HG02943 (cell line): ENCODE results near the gene LY6G5B.

Experiments
- ATAC-seq: cut with Tn5 transposase; IDR thresholded peaks from one replicate; pipeline ENCODE4 v1.9.1; 2021; ENCODE audit warnings: mild to moderate bottlenecking, low read depth, moderate library complexity; ENCODE audit not compliant: unreplicated experiment

LY6G5B gene, protein sequence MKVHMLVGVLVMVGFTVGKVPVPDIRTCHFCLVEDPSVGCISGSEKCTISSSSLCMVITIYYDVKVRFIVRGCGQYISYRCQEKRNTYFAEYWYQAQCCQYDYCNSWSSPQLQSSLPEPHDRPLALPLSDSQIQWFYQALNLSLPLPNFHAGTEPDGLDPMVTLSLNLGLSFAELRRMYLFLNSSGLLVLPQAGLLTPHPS

DNA sequence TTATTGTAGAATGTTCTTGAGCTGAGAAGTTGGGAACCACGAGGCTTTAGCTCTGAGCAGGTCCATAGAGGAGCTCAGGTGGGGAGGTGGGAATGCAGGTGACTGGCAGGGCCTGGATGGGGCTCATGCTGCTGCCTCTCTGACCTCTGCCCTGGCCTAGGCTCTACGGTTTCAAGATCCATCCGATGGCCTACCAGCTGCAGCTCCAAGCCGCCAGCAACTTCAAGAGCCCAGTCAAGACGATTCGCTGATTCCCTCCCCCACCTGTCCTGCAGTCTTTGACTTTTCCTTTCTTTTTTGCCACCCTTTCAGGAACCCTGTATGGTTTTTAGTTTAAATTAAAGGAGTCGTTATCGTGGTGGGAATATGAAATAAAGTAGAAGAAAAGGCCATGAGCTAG is at the start of gene LY6G5B:
Gene LY6G5B, plus strand, starts transcription at position 301 of the 400 bp plus-strand sequence. CDS start 975 bp downstream, outside the sequence.
- ATAC-seq: no peak

DNA sequence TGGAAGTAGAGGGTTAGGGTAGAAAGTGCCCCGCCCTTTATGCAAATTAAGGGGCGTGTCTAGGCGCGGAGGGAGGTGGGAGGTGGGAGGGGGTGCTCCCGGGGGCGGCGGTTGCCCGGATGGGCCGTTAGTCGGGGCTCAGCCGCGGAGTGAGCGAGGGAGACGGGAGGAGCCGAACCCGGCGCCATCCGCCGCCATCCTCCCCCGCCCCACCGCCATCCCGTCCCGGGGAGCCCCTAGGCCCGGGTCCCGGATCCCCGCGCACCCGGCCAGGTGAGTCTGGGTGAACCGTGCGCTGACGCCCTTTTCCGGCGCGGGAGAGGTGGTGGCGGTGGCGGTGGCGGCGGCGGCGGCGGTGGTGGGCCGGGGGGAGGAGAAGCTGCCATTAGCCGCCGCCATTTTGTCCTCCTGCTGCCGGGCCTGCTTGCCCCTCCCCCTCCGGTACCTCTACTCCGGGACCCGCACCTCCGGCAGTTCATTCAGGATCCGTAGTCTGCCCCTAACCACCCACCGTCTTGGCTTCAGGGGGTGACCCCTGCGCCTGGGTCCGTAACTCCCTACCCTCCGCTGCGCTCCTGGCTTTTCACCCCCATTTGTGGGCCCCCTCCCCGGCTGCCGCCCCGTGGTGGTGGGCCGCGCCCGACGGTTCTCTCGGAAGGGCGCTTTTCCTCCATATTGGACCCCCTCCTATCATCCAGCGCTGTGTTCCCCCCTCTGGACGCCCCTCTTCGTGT is 49.0 kb upstream of the LY6G5B start, which contains the start of gene PRRC2A:
Gene PRRC2A, plus strand, starts transcription at position 130 of the 734 bp plus-strand sequence. CDS start 2,075 bp downstream, outside the sequence.
- ATAC-seq: peak; percentile 41

DNA sequence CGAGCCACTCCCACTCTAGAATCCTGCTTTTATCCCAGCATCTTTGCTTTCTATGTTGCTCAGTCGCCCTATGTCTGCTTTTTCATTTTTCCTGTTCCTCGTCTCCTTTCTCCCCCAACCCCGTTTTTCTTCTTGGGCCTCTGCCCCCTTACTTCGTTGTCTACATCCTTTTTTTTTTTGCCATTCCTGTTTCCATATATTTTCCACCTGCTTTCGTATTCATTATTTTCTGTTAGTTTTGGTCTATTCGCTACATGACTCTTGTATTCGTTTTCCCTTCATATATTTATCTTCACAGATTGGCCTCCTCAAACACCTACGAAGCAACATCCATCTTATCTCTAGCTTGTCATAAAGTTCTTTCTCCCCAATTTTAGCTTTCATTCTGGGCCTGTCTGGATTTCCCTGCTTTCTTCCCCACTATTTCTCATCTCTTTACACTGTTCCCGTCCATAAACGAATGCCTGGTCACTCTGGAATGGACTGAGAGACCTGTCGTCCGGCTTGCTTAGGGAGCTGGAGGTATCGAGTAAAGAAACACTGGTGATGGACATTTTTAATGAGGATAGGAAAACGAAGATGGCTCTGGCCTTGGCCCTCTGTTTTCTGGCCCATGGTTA is 48.3 kb upstream of the LY6G5B start:
- ATAC-seq: no peak

DNA sequence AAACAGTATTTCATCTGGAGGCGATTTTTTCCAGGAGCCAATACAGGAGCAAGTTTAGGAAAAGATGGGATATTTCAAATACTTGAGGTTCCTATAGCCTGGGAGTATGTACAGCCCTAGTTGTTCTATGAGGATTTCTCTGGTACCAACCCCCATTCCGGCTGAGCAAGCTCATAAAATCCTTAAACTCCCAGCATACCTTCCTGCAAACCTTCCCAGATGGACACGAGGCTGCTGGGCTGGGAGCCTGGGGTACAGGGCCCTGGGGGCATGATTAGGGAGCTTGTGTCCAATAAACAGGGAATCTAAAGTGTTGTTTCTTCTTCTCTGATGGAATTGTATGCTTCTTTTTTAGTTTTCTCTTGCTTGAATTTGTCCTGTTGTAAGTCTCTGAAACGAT is 47.8 kb upstream of the LY6G5B start:
- no peak for ATAC-seq

DNA sequence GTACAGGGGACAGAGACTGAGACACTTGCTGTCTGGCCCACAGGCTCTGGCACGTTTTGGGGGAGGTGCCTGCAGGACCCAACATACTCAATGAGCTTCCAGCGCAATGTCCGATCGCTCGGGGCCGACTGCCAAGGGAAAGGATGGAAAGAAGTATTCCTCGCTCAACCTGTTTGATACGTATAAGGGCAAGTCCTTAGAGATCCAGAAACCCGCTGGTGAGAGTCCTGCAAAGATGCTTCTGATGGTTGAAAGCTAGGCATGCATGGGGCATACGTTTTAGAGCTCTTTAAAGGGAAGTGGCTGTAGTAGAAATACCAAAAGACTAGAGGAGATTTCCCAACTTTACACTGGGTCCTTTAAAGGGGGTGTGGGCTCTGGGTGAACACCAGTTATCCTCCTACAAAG is 47.1 kb upstream of the LY6G5B start:
- ATAC-seq: no peak

DNA sequence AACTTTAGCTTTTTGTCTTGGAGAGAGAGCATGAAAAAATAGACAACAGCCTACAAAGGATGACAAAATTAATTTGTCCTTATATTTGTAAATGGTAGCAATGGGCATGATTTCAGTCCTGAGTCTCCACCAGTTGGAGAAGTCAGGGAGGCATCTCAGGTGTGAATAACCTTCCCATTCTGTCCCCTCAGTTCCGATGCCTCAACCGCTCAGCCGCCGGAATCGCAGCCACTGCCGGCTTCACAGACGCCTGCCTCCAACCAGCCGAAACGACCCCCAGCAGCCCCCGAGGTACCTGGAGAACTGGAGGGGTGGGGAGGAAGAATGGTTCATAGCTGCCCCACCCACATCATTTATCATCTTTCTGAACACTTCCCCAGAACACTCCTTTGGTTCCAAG is 45.7 kb upstream of the LY6G5B start:
- ATAC-seq: no peak

DNA sequence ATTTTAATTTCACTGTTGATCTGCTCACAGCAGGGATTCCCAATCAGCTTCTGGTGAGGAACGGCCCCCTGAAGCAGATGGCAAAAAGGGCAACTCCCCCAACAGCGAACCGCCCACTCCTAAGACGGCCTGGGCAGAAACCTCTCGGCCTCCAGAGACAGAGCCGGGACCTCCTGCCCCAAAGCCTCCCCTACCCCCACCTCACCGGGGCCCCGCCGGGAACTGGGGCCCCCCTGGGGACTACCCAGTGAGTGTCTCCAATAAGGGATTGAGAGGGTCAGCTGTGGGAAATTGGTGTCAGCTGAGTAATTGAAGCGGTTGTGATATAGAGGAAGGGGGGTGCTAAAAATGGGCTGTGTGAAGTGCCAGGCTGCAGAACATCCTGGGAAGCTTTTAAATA is 42.8 kb upstream of the LY6G5B start:
- no peak for ATAC-seq

DNA sequence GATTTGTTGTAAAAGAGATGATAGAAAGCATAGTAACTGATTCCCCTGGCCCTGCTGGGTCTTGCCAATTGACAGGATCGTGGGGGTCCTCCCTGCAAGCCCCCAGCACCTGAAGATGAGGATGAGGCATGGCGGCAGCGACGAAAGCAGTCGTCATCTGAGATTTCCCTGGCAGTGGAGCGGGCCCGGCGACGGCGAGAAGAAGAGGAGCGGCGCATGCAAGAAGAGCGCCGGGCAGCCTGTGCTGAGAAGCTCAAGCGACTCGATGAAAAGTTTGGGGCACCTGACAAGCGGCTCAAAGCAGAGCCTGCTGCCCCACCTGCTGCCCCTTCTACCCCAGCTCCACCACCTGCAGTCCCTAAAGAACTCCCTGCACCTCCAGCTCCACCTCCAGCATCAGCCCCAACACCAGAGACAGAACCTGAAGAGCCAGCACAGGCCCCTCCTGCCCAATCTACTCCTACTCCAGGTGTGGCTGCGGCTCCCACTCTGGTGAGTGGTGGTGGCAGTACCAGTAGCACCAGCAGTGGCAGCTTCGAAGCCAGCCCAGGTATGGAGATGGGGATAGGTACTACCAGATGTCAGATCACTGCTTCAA is 42.0 kb upstream of the LY6G5B start:
- no peak for ATAC-seq

DNA sequence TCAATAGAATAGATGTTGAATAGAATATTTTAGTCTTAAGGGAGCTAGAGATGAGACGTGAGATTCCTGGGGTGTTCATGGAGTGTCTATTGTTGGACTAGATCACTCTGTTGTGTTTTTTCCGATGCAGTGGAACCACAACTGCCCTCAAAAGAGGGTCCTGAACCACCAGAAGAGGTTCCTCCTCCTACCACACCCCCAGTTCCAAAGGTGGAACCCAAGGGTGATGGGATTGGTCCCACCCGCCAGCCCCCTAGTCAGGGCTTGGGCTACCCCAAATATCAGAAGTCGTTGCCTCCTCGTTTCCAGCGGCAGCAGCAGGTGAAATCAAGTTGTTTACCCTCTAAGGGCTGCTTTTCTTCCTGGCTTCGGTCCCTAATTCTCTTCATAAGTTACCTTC is 40.8 kb upstream of the LY6G5B start:
- ATAC-seq: no peak

DNA sequence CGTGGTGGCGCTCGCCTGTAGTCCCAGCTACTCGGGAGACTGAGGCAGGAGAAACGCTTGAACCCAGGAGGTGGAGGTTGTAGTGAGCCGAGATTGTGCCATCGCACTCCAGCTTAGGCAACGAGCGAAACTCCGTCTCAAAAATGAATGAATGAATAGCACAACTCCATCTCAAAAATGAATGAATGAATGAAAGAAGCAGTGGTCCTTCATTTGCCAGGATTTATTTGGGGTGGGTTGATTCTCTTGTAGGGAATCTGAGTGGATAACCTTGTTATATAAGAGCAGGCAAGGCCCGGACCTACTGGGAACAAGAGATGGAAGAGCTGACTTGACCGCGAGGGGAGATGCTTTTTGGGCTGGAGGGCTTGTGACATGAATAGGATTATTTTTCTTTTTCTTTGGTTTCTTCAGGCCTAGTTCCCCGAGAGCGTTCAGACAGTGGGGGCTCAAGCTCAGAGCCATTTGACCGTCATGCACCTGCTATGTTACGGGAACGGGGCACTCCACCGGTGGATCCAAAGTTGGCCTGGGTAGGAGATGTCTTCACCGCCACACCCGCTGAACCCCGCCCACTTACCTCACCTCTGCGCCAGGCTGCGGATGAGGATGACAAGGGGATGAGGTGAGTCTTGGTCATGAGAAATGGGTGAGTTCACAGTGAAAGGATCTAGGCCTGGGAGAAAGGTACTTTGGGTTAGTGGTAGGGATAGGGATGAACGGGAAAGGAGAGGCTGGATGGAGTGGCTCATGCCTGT is 39.4 kb upstream of the LY6G5B start:
- ATAC-seq: no peak

DNA sequence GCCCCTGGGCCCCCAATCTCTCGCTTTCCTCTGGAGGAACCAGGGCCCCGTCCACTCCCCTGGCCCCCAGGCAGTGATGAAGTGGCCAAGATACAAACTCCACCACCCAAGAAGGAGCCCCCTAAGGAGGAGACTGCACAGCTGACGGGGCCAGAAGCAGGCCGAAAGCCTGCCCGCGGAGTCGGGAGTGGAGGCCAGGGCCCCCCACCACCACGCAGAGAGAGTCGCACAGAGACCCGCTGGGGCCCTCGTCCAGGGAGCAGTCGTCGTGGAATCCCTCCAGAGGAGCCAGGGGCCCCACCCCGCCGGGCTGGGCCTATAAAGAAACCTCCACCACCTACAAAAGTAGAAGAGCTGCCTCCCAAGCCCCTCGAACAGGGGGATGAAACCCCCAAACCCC is 38.6 kb upstream of the LY6G5B start:
- ATAC-seq: no peak

DNA sequence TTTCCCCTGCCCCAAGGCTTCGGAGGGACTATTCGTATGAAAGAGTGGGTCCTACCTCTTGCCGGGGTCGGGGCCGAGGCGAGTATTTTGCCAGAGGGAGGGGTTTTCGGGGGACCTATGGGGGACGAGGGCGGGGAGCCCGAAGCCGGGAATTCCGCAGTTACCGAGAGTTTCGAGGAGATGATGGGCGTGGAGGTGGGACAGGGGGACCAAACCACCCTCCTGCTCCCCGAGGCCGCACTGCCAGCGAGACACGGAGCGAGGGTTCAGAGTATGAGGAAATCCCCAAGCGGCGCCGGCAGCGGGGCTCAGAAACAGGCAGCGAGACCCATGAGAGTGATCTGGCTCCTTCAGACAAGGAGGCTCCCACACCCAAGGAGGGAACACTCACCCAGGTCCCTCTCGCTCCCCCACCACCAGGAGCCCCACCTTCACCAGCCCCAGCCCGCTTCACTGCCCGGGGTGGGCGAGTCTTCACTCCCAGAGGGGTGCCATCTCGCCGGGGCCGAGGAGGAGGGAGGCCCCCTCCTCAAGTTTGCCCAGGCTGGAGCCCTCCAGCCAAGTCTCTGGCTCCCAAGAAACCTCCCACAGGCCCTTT is 38.0 kb upstream of the LY6G5B start:
- no peak for ATAC-seq

DNA sequence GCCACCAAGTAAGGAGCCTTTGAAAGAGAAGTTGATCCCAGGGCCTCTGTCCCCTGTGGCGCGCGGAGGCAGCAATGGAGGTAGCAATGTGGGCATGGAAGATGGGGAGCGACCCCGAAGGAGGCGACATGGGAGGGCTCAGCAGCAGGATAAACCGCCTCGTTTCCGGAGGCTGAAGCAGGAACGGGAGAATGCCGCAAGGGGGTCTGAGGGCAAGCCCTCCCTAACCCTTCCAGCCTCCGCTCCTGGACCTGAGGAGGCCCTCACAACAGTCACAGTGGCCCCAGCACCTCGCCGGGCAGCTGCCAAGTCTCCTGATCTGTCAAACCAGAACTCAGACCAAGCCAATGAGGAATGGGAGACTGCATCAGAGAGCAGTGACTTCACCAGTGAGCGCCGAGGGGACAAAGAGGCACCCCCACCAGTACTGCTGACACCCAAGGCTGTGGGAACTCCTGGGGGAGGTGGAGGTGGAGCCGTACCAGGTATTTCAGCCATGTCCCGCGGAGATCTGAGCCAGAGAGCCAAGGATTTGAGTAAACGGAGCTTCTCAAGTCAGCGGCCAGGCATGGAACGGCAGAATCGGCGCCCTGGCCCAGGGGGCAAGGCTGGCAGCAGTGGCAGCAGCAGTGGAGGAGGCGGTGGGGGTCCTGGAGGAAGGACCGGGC is 37.4 kb upstream of the LY6G5B start:
- ATAC-seq: no peak

DNA sequence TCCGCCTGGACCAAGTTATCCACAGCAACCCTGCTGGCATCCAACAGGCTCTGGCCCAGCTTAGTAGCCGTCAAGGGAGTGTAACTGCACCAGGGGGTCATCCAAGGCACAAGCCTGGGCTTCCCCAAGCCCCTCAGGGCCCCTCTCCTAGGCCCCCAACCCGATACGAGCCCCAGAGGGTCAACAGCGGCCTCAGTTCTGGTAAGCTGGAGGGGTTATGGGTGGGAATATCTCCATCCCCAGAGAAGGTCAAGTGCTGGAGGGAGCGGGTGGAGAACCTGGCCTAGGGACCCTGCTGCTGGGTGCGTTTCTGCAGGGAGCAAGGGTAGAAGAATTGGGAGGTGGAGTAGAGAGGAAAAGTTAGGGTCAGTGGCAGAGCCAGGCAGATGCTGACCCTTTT is 36.3 kb upstream of the LY6G5B start:
- no peak for ATAC-seq

DNA sequence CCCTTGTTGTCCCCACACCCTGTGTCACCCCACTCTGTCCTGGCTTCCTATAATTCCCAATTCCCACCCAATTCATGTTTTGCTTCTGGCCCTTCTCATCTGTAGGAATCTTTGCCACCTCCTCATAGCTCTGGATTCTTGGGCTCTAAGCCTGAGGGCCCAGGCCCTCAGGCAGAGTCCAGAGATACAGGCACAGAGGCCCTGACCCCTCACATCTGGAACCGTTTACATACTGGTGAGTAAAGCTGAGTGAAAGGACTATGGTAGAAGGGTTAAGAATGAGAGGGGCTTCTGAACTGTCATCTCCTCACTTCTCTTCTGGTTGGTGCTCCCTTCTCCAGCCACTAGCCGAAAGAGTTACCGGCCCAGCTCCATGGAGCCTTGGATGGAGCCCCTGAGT is 35.6 kb upstream of the LY6G5B start:
- ATAC-seq: no peak

DNA sequence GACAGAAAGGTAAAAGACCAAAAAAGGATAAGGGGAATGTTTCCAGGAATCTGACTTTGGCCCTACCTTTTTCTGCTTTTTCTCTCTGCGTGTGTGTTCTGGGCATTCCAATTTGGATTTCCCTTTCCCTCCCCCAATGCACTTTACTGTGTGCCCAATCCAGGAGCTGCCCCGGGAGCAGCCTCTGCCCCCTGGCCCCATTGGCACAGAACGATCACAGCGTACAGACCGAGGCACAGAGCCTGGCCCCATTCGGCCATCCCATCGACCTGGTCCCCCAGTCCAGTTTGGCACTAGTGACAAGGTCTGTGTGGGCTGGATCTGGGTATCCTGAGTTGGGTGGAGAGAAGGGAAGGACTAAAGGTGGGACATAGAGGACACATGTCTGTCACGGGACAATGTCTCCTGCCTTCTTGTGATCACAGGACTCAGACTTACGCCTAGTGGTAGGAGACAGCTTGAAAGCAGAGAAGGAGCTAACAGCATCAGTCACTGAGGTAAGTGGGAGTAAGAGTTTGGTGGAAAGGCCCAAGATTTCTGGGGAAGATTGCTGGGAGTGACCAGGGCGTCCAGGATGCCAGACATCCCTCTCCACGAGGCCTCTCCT is 34.7 kb upstream of the LY6G5B start:
- ATAC-seq: no peak

DNA sequence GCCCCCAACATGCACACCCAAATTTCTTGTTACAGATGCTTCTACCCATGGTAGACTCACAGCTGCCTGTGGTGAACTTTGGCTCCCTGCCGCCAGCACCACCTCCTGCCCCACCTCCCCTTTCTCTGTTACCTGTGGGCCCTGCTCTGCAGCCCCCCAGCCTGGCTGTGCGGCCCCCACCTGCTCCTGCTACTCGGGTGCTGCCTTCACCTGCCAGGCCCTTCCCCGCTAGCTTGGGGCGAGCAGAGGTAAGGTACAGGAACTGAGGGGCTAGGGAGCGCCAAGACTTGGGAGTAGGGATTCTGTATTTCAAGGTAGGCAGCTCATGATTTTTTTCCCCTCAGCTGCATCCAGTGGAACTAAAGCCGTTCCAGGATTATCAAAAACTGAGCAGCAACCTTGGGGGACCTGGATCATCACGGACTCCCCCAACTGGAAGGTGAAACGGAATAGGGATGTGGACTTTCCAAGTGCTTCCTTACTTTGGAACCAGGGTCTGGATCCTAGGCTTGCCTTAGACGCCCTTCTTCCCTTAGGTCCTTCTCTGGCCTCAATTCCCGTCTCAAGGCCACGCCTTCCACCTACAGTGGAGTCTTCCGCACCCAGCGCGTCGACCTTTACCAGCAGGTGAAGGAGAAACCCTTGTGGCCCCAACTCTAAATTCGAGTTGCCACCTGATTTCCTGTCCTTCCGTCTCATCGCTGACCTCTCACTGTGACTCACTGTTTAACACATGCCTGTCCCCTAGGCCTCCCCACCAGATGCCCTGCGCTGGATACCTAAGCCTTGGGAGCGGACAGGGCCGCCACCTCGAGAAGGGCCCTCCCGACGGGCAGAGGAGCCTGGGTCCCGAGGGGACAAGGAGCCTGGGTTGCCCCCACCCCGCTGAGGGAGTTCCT is 32.8 kb upstream of the LY6G5B start:
- no peak for ATAC-seq

DNA sequence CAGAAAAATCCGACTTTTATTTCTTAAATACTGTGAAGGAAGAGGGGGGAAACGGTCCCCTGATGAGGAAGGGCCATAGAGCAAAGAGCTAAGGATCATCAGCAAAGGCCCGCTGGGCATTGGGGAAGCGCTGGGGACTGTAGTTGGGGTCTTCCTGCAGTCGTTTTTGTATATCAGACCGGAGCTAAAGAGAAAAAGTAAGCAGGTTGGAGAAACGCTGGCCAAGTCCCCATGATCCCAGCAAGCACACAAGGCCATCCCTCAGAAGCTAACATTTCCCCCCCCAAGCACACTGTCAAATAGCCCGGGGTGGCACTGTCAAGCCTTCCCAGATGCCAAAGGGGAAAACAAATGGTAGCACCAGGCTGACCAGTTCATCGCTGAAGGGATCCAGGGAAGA is 30.7 kb upstream of the LY6G5B start:
- ATAC-seq: no peak
